T-helper 1 cell (primary cell): ENCODE measurements around the gene NR1H4.
"Not testable (repeated sequence)": the region's sequence is repeated elsewhere in the genome, so short reads cannot be mapped to it uniquely, and the experiment has no call there.

Source experiments
- DNase-seq, 5 donors: peaks; one replicate each; pipeline ENCODE4 v3.0.0-alpha.2; 2012 to 2020

NR1H4 gene

DNA sequence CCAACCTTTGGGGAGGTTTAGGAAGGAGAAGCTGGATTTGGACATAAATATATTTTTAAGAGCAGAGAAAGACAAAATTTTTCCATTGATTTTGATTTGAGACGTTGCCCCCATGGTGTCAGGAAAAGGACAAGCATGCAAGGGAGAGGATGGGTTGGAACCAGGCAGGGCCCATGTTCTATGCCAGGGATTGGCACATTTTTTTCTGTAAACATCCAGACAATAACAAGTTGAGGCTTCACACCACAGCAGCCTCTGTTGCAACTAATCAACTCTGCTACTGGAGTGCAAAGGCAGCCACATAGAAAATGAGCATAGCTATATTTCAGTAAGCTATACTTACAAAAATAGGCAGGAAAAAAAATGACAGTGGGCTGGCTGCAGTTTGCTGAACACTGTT is 44.7 kb downstream of the NR1H4 start:
- no peak for DNase-seq

GRCh38 chr12:100520048-100520769 is 46.5 kb downstream of the NR1H4 start:
- DNase-seq: no peak

DNA sequence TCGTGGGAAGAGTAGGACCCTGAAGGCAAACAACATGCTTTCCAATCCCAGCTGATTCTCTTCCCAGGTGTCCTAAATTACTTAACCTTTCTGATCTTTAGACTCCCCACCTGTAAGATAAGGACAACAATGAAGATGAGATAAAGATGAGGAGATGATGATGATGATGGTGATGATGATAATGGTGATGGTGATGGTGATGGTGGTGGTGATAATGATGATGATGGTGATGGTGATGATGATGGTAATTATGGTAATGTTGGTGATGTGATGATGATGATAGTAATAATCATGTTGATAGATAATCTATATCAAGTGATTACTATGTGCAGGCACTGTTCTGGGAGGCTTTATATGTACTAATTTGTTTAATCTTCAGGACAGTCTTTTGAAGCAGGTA is 48.3 kb downstream of the NR1H4 start:
- DNase-seq: no peak

GRCh38 chr12:100528034-100528433 is 54.4 kb downstream of the NR1H4 start:
- no peak for DNase-seq

DNA sequence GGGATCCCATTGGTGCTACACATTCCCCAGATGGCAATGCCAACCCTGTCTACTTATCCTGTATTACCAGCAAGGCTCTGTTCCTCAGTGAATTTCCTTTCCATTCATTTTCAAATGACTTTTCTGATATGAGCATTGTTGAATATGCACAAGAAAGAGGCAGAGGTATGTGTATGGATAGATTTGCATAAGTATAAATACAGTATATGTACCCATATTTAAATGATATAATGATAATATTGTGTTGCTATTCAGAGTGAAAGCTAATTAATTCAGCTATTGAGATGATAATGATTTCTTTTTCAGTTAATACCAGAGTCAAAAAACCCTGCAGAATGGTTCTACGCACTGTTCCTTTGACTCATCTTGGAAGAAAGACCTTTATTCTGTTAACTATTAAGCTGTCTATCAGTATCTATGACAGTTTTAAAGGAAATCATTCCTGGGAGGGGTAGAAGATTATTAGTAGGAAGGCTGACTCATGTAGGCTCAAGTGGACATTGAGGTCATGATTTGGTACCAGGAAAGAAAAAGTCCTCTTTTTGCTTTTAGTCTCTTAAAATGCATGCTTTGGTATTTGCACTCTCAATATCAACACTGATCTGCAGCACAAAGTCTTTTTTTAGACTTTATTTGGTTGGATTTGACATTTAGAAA is 54.9 kb downstream of the NR1H4 start:
- no peak for DNase-seq

GRCh38 chr12:100529756-100530350 is 56.2 kb downstream of the NR1H4 start:
- no peak for DNase-seq

DNA sequence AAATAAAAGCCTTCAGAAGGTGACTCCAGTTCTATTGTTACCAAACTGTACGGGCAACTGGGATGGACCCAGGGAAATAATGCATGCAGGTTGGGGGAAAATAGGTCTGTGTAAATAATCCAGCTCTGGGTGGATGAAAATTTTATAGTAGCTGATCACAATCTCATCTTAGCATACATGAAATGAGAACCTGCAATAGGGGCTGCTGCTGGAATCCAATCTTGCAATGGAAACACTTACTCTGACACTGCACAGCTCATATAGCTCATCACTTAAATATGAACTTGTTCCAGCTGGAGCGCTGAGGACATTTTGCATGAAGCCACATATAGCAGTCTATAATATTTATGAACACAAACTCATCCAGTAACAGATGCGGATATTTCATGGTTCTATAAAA is 59.7 kb downstream of the NR1H4 start:
- DNase-seq: no peak

DNA sequence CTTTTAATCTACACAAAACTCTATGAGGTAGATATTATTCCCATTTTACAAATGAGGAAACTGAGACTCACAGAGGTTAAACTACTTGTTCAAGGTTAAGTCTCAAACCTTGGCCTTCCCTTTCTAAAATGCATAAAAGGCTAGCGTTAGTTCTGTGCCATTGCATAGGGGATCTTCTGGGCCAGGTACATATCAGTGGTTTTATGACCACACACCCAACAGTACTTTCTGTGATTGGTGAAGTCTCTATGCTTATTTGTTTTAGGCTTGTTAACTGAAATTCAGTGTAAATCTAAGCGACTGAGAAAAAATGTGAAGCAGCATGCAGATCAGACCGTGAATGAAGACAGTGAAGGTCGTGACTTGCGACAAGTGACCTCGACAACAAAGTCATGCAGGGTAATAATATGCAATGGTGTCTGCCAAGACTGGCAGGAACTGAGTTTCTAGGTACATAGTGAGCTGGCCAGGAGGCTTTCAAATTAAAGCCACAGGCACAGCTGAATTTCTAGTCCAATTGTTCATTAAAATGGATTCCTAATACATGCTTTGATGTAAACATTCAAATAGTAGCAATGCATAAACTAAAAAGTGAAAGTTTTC is 61.1 kb downstream of the NR1H4 start:
- no peak for DNase-seq

- no peak for DNase-seq
Measured at GRCh38 chr12:100539202-100539601, 65.5 kb downstream of the NR1H4 start.

DNA sequence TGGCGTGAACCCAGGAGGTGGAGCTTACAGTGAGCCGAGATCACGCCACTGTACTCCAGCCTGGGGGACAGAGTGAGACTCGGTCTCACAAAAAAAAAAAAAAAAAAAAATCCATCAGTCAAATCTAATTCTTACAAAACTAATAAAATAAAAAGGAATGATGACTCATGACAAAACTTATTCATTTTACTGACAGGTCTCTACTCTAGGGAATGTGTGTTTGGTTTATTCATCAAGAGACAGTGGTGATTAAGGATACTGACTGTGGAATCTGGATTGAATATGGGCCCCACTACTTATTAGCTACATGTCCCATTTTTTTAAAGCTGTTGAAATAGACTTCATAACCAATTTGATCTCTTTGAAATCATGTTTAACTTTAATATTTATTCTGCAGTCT is 70.5 kb downstream of the NR1H4 start:
- no peak for DNase-seq

DNA sequence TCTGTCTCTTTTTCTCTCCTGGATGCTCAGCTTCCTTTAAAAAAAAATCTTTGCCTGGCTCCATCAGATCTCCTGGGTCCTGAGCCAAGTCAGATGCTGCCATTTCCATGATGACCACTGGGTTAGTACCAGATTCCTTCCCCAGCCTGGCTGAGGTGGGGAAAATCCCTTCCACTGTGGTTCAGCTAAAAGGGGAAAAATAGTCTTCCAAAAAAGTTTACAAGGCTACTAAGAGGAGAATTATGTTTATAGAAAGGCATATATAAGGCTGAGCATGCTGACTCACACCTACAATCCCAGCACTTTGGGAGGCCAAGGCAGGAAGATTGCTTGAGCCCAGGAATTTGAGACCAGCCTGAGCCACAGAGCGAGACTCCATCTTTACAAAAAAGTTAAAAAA is 71.4 kb downstream of the NR1H4 start:
- DNase-seq: no peak

- no peak for DNase-seq
Measured at GRCh38 chr12:100553936-100554335, 80.3 kb downstream of the NR1H4 start.

DNA sequence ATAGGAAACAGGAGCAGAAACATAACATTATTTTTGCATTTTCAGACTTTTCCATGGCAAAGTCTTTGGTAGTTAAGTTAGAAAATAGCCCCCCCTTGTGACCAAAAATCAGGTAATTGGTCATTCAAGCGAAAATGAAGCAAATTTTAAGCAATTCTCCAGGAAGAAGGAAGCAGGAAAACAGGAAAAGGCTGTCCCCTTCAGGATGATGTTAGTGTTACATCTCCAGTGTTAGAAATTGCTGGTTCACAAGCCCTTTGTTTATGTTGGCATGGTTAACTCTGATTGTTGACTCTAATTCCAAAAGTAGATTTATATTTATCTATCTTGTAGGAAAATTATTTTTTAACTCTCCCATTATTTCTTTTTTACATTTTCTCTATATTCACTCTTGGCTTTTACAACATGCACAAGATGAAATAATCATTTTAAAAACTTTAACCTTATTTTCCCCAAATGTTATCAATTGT is 81.0 kb downstream of the NR1H4 start:
- no peak for DNase-seq

- no peak for DNase-seq
Measured at GRCh38 chr12:100555722-100556121, 82.1 kb downstream of the NR1H4 start.

- DNase-seq: no peak
Measured at GRCh38 chr12:100557357-100557756, 83.7 kb downstream of the NR1H4 start.

DNA sequence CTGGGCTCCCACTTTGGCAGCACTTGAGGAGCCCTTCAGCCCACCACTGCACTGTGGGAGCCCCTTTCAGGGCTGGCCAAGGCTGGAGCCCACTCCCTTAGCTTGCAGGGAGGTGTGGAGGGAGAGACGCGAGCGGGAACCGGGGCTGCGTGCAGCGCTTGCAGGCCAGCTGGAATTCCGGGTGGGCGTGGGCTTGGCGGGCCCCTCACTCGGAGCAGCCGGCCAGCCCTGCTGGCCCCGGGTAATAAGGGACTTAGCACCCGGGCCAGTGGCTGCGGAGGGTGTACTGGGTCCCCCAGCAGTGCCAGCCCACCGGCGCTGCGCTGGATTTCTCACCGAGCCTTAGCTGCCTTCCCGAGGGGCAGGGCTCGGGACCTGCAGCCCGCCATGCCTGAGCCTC is 85.6 kb downstream of the NR1H4 start:
- DNase-seq: not testable (repeated sequence)

DNA sequence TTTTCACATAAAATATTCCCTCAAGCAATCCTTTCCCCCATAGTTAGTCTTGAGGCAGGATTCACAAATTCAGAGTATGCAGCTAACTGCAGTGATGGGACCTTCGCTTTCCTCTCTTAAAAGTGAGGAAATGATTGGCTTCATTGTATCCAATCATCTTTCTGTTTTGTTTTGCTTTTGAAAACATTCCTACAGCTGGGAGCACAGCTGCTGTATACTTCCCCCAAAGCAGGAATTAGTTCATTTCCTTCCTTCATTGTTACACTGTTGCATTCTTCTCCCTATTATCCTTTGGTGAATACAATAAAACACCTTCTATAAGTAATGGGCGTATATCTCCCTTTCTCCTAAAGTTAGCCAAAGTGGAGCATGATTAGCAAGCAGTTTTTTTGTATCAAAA is 90.4 kb downstream of the NR1H4 start:
- no peak for DNase-seq

DNA sequence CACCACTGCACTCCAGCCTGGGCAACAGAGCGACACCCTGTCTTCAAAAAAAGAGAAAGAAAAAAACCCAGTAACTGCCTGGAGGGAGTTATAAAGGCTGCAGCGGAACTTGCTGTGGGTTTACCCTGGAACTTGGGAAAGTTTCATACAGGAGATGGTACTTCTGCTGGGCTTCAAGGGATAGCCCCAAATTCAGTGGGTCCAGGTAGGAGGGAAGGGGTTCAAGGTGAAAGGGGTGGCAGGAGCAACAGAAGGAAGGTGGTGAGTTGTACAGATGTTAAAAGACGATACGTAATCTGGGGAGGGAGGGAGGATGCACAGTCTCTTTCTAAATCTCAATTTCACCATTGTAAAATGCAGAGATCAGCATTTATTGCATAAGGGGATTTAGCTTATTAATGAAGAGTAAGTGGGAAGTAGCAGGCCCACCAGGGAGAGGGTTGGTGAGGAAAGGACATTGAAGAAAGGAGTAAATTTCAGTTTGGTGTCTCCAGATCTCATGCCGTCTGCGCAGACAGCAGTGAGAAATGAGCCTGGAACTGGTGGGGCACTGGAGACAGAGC is 91.3 kb downstream of the NR1H4 start:
- no peak for DNase-seq

DNA sequence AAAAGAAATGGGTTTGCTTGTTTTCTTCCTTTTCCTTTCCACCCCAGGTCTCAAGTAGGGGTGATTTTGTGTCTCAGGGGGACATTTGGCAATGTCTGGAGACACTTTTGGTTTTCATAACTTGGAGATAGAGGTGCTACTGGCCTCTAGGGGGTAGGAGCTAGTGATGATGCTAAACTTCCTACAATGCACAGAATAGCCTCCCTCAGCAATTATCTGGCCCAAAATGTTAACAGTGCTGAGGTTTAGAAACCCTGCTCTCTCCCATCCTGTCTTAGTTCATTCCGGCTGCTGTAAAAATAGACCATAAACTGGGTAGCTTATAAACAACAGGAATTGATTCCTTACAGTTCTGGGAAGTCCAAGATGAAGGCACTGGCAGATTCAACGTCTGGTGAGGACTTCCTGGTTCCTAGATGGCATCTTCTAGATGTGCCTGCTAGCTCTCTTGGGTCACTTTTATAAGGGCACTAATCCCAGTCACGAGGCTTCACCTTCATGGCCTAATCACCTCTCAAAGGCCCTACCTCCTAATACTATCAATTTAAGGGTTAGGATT is 92.4 kb downstream of the NR1H4 start:
- no peak for DNase-seq

- no peak for DNase-seq
Measured at GRCh38 chr12:100566887-100567637, 93.4 kb downstream of the NR1H4 start.

DNA sequence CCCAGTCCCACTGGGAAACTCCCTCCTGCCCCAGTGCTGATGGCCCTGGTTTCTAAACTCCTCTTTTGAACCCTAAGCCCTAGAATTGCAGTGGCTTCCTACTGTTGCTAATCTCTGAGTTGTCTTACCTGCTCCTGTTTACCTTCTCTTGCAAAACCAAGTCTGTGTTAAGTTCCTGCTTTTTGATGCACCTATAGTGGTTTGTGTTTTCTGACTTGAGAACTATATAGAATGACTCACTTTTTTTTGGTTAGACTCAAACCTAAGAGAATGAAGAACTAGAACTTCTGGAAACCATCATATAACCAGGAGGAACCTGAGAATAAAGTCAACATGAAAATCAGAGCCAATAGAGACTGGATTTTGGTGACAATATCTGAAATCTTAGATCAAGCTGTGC is 94.3 kb downstream of the NR1H4 start:
- no peak for DNase-seq

GRCh38 chr12:100572184-100572583 is 98.5 kb downstream of the NR1H4 start:
- no peak for DNase-seq
